Caco-2 (cell line): Measurements from ENCODE around the gene PDCD11. TPM values are rescaled to one million over a fixed set of nuclear protein-coding genes. Genes with fewer than 3 reads are reported as not detected.

ENCODE experiments used
- BruUV-seq: library from RNA; stranded (reverse); fragments of 400-500 nt; replicated peaks from 2 replicates; lab custom pipeline; 2021; lab: Mats Ljungman, UMichigan
- CTCF ChIA-PET: fragments of 300-600 bp; sonication (Branson Sonifier 250); formaldehyde crosslinking; loops from one replicate; lab custom pipeline; 2022; ENCODE audit warnings: antibody characterized with exemption; lab: Charles Lee
- POLR2A ChIA-PET: fragments of 300-600 bp; sonication (Branson Sonifier 250); formaldehyde crosslinking; loops from one replicate; lab custom pipeline; 2022; ENCODE audit warnings: antibody characterized with exemption; lab: Charles Lee
- DNase-seq, 2 experiments: peaks; one replicate each; pipeline versions ENCODE4 v3.0.0 to v3.0.0-alpha.2; 2020 to 2022
- H3K27me3 ChIP-seq: replicated peaks from 2 replicates; pipeline ENCODE4 v1.6.0; 2011; ENCODE audit warnings: low read length; ENCODE audit not compliant: control insufficient read depth, insufficient read depth
- H3K36me3 ChIP-seq: 2 replicates; pipeline ENCODE4 v1.5.1; 2011; ENCODE audit warnings: low read length; ENCODE audit not compliant: control insufficient read depth, insufficient read depth
- H3K4me1 ChIP-seq: fragments of 250-450 bp; sonication (Bioruptor Pico); 2 replicates; pipeline ENCODE4 v1.5.1; 2020; ENCODE audit warnings: mild to moderate bottlenecking
- H3K4me3 ChIP-seq: 2 replicates; pipeline ENCODE4 v1.5.1; 2011; ENCODE audit warnings: low read depth, mild to moderate bottlenecking, control low read depth, low read length
- H3K9me3 ChIP-seq: fragments of 250-450 bp; sonication (Bioruptor Pico); 2 replicates; pipeline ENCODE4 v1.5.1; 2020; ENCODE audit warnings: mild to moderate bottlenecking, moderate library complexity
- H3K27ac Mint-ChIP-seq: one replicate; pipeline ENCODE4 v1.8.0; 2022; ENCODE audit warnings: mixed read lengths; ENCODE audit not compliant: unreplicated experiment
- H3K27me3 Mint-ChIP-seq: one replicate; pipeline ENCODE4 v1.8.0; 2022; ENCODE audit warnings: mixed read lengths; ENCODE audit not compliant: insufficient read depth, unreplicated experiment
- H3K36me3 Mint-ChIP-seq: one replicate; pipeline ENCODE4 v1.8.0; 2022; ENCODE audit warnings: mild to moderate bottlenecking, mixed read lengths; ENCODE audit not compliant: insufficient read depth, unreplicated experiment
- H3K4me1 Mint-ChIP-seq: one replicate; pipeline ENCODE4 v1.8.0; 2022; ENCODE audit warnings: low read depth, mixed read lengths; ENCODE audit not compliant: unreplicated experiment
- H3K4me3 Mint-ChIP-seq: one replicate; pipeline ENCODE4 v1.8.0; 2022; ENCODE audit warnings: mild to moderate bottlenecking, moderate library complexity, mixed read lengths; ENCODE audit not compliant: unreplicated experiment
- H3K9me3 Mint-ChIP-seq: one replicate; pipeline ENCODE4 v1.8.0; 2022; ENCODE audit warnings: mixed read lengths; ENCODE audit not compliant: unreplicated experiment
- intact Hi-C: fragments of 100-400 bp; cut with micrococcal nuclease; formaldehyde crosslinking; loops from one replicate; pipeline ENCODE4 v1.10.0; 2022; ENCODE audit not compliant: unreplicated experiment
- total RNA-seq: library from RNA; stranded (reverse); gene quantifications from 2 replicates; pipeline ENCODE4 v1.2.3, GENCODE V29; 2022
- TF ChIP-seq, protein P1 (sequence below), 2 experiments: fragments of 200-600 bp in 1 of 2; IDR thresholded peaks; 1 replicate in 1 of 2; 2 replicates in 1 of 2; pipeline versions ENCODE4 v1.5.1 to v1.8.0; 2011 to 2022; ENCODE audit warnings: antibody characterized with exemption in 1 of 2, control low read depth in 1 of 2, inconsistent platforms in 1 of 2, low read depth in 1 of 2, low read length in 1 of 2, mild to moderate bottlenecking in 1 of 2, moderate library complexity in 1 of 2; ENCODE audit not compliant: insufficient read depth in 1 of 2, severe bottlenecking in 1 of 2, unreplicated experiment in 1 of 2

PDCD11 gene
- total RNA-seq, 1 experiment from 2014 or later: 55.3 TPM

DNA sequence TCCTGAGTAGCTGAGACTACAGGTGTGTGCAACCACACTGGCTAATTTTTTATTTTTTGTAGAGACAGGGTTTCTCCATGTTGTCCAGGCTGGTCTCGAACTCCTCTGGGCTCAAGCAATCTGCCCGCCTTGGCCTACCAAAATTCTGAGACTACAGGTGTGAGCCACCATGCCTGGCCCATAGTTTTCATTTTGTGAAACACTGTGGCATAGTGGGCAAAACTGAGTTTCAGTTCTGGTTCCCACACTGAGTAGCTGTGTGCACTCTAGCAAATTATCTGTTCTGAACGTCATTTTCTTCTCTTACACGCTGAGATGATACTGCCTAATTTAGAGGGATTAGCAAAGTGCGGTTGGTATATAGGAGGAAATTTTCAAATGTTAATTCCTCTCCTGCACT, 13.7 kb upstream of the PDCD11 start:
- Mint-ChIP-seq H3K36me3 (peaks cover 21% of the 10 kb centered on the region), H3K27me3 (no peaks in the 10 kb centered on the region), H3K27ac (no peak overlapping the region), H3K4me3 (no peak overlapping the region), H3K9me3 (no peaks in the 10 kb centered on the region), H3K4me1 (no peaks in the 10 kb centered on the region)
- intact Hi-C loops: no loop called here
- TF ChIP-seq, protein P1, sequence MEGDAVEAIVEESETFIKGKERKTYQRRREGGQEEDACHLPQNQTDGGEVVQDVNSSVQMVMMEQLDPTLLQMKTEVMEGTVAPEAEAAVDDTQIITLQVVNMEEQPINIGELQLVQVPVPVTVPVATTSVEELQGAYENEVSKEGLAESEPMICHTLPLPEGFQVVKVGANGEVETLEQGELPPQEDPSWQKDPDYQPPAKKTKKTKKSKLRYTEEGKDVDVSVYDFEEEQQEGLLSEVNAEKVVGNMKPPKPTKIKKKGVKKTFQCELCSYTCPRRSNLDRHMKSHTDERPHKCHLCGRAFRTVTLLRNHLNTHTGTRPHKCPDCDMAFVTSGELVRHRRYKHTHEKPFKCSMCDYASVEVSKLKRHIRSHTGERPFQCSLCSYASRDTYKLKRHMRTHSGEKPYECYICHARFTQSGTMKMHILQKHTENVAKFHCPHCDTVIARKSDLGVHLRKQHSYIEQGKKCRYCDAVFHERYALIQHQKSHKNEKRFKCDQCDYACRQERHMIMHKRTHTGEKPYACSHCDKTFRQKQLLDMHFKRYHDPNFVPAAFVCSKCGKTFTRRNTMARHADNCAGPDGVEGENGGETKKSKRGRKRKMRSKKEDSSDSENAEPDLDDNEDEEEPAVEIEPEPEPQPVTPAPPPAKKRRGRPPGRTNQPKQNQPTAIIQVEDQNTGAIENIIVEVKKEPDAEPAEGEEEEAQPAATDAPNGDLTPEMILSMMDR (IDR thresholded peaks at IDR 0.05; ENCODE audit: insufficient read depth in 1 of 2, low read depth in 1 of 2, low read length in 1 of 2, severe bottlenecking in 1 of 2, unreplicated experiment in 1 of 2): no peak
- CTCF ChIA-PET: no interaction called here
- BruUV-seq: no TSS peak
- no peak for DNase-seq
- POLR2A ChIA-PET: no interaction called here
- no peaks in the 10 kb centered on the region for H3K4me1 ChIP-seq
- no peak overlapping the region for H3K4me3 ChIP-seq
- H3K36me3 ChIP-seq: no peaks in the 10 kb centered on the region
- no peaks in the 10 kb centered on the region for H3K27me3 ChIP-seq
- no peaks in the 10 kb centered on the region for H3K9me3 ChIP-seq

DNA sequence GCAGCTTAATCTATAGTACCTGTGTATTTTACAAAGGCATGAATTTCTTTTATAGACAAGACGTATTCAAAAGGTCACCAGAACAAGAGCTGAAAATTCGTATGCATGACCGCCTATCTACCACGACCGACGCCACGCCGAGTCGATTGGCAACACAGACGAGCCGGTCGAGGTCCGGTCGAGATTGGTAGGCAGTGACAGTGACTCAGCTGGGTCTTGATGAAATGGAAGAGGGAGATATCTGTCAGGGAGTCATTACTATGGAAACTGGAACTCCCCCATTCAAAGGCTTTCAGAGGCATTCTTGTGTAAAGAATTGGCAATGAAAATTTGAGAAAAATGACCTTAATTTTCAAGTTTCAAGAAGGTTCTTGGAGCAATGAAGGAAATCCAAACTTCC, 2.2 kb upstream of the PDCD11 start:
- no peaks in the 10 kb centered on the region for H3K27me3 Mint-ChIP-seq
- no peak overlapping the region for H3K27ac Mint-ChIP-seq
- ChIA-PET POLR2A (no interaction called here), CTCF (no interaction called here)
- no peaks in the 10 kb centered on the region for H3K9me3 ChIP-seq
- no TSS peak for BruUV-seq
- H3K4me1 Mint-ChIP-seq: peaks cover 23% of the 10 kb centered on the region
- peaks cover 2% of the 10 kb centered on the region for H3K36me3 ChIP-seq
- no peak overlapping the region for H3K4me3 Mint-ChIP-seq
- no peak overlapping the region for H3K4me3 ChIP-seq
- intact Hi-C loops: no loop called here
- TF ChIP-seq, protein P1 (IDR thresholded peaks at IDR 0.05; ENCODE audit: insufficient read depth in 1 of 2, low read depth in 1 of 2, low read length in 1 of 2, severe bottlenecking in 1 of 2, unreplicated experiment in 1 of 2): no peak
- DNase-seq: no peak
- peaks cover 7% of the 10 kb centered on the region; the same call in 1 of the 2 replicates for H3K4me1 ChIP-seq
- peaks cover 87% of the 10 kb centered on the region for H3K36me3 Mint-ChIP-seq
- no peaks in the 10 kb centered on the region for H3K27me3 ChIP-seq
- H3K9me3 Mint-ChIP-seq: no peaks in the 10 kb centered on the region

DNA sequence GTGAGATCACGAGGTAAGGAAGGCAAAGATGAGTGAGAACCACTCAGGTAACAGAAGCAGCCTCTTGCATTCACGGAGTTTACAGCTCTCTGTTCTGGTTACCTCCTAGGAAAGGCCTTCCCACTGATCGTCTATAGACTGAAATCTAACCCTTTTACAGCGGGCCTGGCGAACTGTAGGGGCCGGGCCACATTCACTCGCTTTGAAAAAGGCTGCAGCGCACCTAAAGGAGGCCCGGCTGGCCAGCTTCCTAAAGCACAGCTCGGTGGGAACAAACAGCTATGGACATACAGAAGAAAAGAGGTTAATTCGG, 716 bp upstream of the PDCD11 start:
- no peaks in the 10 kb centered on the region for H3K9me3 ChIP-seq
- H3K27ac Mint-ChIP-seq: peak overlapping the region; percentile 96
- H3K36me3 Mint-ChIP-seq: peaks cover 87% of the 10 kb centered on the region
- H3K4me1 ChIP-seq: peaks cover 7% of the 10 kb centered on the region; the same call in 1 of the 2 replicates
- POLR2A ChIA-PET: interaction anchor here (0.5 to 2.0 kb wide), 6 partner anchors 27 to 1339 kb away, joined by 3 to 14 read pairs (median 4); partner anchors contain the start of gene CALHM1
- H3K36me3 ChIP-seq: peaks cover 3% of the 10 kb centered on the region; the same call in 1 of the 2 replicates
- no peaks in the 10 kb centered on the region for H3K27me3 Mint-ChIP-seq
- CTCF ChIA-PET: interaction anchor here (1.2 to 1.4 kb wide), 2 partner anchors 10 to 90 kb away, joined by 3 to 4 read pairs; no protein-coding TSS in a partner anchor
- BruUV-seq: no TSS peak
- TF ChIP-seq, protein P1 (IDR thresholded peaks at IDR 0.05; ENCODE audit: insufficient read depth in 1 of 2, low read depth in 1 of 2, low read length in 1 of 2, severe bottlenecking in 1 of 2, unreplicated experiment in 1 of 2): no peak
- intact Hi-C loops: loop anchor here (1.0 kb wide), 1 partner anchor 27 kb away; no protein-coding TSS in a partner anchor
- H3K27me3 ChIP-seq: no peaks in the 10 kb centered on the region
- peak overlapping the region; percentile 91 for H3K4me3 ChIP-seq
- peaks cover 23% of the 10 kb centered on the region for H3K4me1 Mint-ChIP-seq
- DNase-seq: no peak
- no peaks in the 10 kb centered on the region for H3K9me3 Mint-ChIP-seq
- H3K4me3 Mint-ChIP-seq: peak overlapping the region; percentile 92
